Stimulated activated CD4-positive, alpha-beta T cell treated with anti-CD3 and anti-CD28 coated beads, Interleukin-2, amount 100 ng/mL, for 48 hours (primary cell): ENCODE results near the gene ISG20.
"Not testable (repeated sequence)": the region's sequence is repeated elsewhere in the genome, so short reads cannot be mapped to it uniquely, and the experiment has no call there.

ENCODE experiments used
- DNase-seq, 2 donors: peaks; one replicate each; pipeline ENCODE4 v3.0.0-alpha.2; 2020

Gene ISG20

GRCh38 chr15:88619796-88620195, 19.0 kb upstream of the ISG20 start:
- DNase-seq: no peak

- peak; percentile 90 to 91 for DNase-seq
Observed at GRCh38 chr15:88620995-88621772, 17.6 kb upstream of the ISG20 start, which contains the start of gene AEN. AEN (plus strand) TSS chr15:88621340; CDS start chr15:88626210, 4,870 bp downstream.

- DNase-seq: peak in 1 of 2 donors; percentile 41
Observed at GRCh38 chr15:88621789-88622604, 16.8 kb upstream of the ISG20 start.

DNA sequence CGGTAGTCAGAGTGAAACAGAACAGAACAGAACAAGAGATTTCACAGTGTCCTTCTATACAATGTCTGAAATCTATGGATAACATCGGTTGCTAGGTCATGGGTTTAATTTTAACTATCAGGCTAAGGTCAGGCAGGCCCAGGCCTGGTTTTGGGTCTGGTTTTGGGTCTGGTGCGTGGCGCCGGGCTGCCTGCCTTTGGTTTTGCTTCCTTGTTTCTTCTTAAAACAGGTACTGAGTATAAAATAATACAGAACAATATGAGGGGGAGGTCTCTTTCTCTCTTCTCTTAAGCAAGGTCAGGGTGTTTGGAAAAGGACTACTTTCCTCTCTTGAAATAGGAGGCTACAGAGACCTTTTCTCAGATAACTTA, 16.2 kb upstream of the ISG20 start:
- no peak for DNase-seq

DNA sequence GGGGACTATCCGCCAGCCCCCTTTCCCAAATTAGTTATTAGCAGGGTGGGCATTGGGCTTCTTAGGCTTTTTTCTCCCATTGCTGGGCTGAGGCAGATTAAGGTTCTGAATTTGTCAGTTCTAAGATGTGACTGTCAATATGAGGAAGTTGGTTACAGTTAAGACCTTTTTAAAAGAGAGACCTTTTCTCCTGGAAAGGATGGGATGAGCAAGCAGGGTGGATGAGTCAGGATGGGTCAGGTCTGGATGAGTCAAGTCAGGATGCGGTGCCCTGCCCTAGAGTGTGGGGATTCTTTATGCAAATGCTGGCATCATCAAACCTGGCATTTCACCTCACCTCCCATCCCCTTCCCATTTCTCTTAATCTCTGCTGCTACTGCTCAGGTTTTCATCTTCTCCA, 15.8 kb upstream of the ISG20 start:
- DNase-seq: peak; percentile 50 to 61

- DNase-seq: no peak
Observed at GRCh38 chr15:88623632-88624031, 15.2 kb upstream of the ISG20 start.

GRCh38 chr15:88624156-88624970, 14.5 kb upstream of the ISG20 start:
- no peak for DNase-seq

GRCh38 chr15:88624971-88625490, 13.8 kb upstream of the ISG20 start:
- DNase-seq: no peak

DNA sequence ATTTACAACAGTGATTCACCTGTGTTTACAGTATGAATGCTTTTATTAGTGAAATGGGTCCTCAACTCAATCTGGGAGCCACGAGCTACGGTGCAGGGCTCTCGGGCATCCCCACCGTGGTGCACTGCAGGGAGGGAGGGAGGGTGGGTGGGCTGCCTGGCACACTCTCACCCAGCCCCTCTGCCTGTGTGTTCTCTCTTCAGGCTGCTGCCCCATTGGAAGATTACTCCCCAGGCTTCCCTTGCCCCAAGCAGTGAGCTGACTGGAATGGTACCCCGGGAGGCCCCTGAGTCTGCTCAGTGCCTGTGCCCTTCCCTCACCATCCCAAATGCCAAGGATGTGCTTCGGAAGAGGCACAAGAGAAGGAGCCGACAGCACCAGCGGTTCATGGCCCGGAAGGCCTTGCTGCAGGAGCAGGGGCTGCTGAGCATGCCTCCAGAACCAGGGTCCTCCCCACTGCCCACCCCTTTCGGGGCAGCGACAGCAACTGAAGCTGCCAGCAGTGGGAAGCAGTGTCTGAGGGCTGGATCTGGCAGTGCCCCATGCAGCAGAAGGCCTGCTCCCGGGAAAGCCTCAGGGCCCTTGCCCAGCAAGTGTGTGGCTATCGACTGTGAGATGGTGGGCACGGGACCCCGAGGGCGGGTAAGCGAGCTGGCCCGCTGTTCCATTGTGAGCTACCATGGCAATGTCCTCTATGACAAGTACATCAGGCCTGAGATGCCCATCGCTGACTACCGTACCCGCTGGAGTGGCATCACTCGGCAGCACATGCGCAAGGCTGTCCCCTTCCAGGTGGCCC, 12.7 kb upstream of the ISG20 start:
- DNase-seq: no peak

GRCh38 chr15:88627463-88627862, 11.4 kb upstream of the ISG20 start:
- DNase-seq: no peak

- no peak for DNase-seq
Observed at GRCh38 chr15:88628018-88628654, 10.7 kb upstream of the ISG20 start.

DNA sequence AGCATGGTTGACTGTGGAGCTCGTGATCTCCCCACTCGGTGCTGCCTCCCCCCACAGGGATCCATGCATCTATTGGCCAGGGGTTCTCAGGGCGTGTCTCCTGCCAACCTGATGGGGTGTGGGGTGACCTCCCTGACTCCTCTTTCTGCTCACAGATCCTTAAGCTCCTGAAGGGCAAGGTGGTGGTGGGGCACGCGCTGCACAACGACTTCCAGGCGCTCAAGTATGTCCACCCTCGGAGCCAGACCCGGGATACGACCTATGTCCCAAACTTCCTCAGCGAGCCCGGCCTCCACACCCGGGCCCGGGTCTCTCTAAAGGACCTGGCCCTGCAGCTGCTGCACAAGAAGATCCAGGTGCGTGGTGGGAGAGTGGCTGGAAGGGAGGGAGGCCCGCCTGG, 9.7 kb upstream of the ISG20 start:
- DNase-seq: no peak

GRCh38 chr15:88630141-88630721, 8.6 kb upstream of the ISG20 start:
- DNase-seq: no peak

DNA sequence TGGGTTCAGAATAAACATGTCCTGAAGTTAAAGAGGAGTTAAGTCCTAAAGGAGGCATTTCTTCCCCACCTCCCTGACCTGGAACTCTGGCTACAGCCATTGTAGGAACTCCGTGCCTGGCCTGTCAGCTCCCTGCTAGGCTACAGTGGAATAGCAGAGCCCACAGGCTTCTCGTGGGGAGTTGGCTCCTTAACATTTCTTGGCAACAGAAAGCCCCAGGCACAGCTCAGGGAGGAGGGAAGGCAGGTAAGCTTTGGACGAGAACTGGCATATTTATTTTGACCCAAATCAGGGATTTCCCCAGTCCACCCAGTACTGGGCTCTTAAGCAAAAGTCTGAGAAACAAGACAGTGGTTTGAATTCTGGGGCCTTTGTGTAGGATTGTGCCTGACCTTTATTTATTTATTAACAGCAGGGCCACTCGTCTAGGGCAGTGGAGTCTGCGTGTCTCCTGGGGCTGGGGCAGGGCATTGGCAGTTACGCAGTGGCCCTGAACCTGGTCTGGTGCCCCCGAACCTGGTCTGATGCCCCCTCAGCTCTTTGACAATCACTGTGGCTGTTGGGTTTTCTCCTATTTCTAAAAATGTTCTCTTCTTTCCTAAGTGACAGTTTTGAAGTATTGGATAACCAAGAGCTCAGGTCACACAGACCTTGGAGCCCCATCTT, 7.9 kb upstream of the ISG20 start:
- no peak for DNase-seq

- DNase-seq: no peak
Observed at GRCh38 chr15:88631464-88632028, 7.3 kb upstream of the ISG20 start.

- not testable (repeated sequence) for DNase-seq
Observed at GRCh38 chr15:88632797-88633196, 6.0 kb upstream of the ISG20 start.

- DNase-seq: no peak
Observed at GRCh38 chr15:88634449-88634848, 4.4 kb upstream of the ISG20 start.

GRCh38 chr15:88635318-88635717, 3.5 kb upstream of the ISG20 start:
- no peak for DNase-seq

GRCh38 chr15:88636050-88636449, 2.8 kb upstream of the ISG20 start:
- no peak for DNase-seq

- DNase-seq: no peak
Observed at GRCh38 chr15:88636654-88637053, 2.2 kb upstream of the ISG20 start.
